Progenitor cell of endocrine pancreas (in vitro differentiated cells): ENCODE data around the gene ATG10. TPM values are rescaled to one million over a fixed set of nuclear protein-coding genes. Genes with fewer than 3 reads are reported as not detected.
A peak's percentile ranks its signal among the peaks of the same experiment; 100 is the strongest.
"Not testable (repeated sequence)": the region's sequence is repeated elsewhere in the genome, so short reads cannot be mapped to it uniquely, and the experiment has no call there.

Source experiments
- DNase-seq: peaks from one replicate; pipeline ENCODE4 v3.0.0; 2021; ENCODE audit warnings: low spot score; ENCODE audit not compliant: unreplicated experiment
- H3K27ac Mint-ChIP-seq: 2 replicates; pipeline ENCODE4 v1.8.0; 2021; ENCODE audit warnings: mild to moderate bottlenecking, moderate library complexity, mixed read lengths
- H3K27me3 Mint-ChIP-seq: 2 replicates; pipeline ENCODE4 v1.8.0; 2021; ENCODE audit warnings: mixed read lengths
- H3K36me3 Mint-ChIP-seq: 2 replicates; pipeline ENCODE4 v1.8.0; 2022; ENCODE audit warnings: mixed read lengths; ENCODE audit not compliant: insufficient read depth
- H3K4me1 Mint-ChIP-seq: 2 replicates; pipeline ENCODE4 v1.8.0; 2021; ENCODE audit warnings: low read depth, mixed read lengths
- H3K4me3 Mint-ChIP-seq: 2 replicates; pipeline ENCODE4 v1.8.0; 2021; ENCODE audit warnings: low read depth, mild to moderate bottlenecking, moderate library complexity, mixed read lengths
- H3K9me3 Mint-ChIP-seq: 2 replicates; pipeline ENCODE4 v1.8.0; 2021; ENCODE audit warnings: low read depth, mixed read lengths
- total RNA-seq: library from RNA; stranded (reverse); gene quantifications from 2 replicates; pipeline ENCODE4 v1.2.1, GENCODE V29; 2021
- TF ChIP-seq, protein P1 (sequence below): fragments of 200-600 bp; sonication (generic); IDR thresholded peaks from one replicate; pipeline ENCODE4 v1.5.0; 2021; ENCODE audit warnings: antibody characterized with exemption, mild to moderate bottlenecking; ENCODE audit not compliant: unreplicated experiment

Gene ATG10
- total RNA-seq, 1 donor from 2014 or later = 10.8 TPM

DNA sequence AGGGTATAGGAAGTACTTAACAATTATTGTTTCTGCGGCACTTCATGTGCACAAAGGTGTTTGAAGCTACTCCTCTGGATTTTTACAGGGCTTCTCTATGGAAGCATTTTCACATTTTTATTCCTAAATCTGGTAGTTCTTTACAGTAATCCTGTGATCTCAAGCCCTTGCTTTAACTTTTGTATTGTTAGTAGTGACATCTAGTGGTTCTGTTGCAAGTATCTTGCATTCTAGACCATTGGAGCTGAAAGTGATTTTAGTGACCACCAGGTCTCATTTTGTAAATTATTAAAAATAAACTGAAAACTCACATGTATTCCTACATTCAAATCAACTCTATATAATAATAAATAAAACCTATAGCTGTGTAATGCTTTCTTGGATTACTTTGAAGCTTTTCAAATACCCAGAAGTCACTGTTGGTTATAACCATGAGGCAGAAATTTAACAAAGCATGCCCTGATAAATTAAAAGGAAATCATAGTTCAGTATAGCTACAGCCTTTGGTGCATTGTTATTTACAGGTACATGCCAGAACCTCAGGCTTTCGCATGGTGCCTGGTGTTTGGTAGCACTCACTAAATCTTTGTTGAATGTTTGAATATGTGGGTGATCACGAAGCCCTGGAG, 287.5 kb downstream of the ATG10 start:
- TF ChIP-seq, protein P1, sequence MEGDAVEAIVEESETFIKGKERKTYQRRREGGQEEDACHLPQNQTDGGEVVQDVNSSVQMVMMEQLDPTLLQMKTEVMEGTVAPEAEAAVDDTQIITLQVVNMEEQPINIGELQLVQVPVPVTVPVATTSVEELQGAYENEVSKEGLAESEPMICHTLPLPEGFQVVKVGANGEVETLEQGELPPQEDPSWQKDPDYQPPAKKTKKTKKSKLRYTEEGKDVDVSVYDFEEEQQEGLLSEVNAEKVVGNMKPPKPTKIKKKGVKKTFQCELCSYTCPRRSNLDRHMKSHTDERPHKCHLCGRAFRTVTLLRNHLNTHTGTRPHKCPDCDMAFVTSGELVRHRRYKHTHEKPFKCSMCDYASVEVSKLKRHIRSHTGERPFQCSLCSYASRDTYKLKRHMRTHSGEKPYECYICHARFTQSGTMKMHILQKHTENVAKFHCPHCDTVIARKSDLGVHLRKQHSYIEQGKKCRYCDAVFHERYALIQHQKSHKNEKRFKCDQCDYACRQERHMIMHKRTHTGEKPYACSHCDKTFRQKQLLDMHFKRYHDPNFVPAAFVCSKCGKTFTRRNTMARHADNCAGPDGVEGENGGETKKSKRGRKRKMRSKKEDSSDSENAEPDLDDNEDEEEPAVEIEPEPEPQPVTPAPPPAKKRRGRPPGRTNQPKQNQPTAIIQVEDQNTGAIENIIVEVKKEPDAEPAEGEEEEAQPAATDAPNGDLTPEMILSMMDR = peak; percentile 53
- no peak for DNase-seq

GRCh38 chr5:82265047-82265446, 293.2 kb downstream of the ATG10 start:
- H3K4me3 Mint-ChIP-seq = no peak overlapping the region
- H3K4me1 Mint-ChIP-seq = no peaks in the 10 kb centered on the region
- H3K27me3 Mint-ChIP-seq = no peaks in the 10 kb centered on the region
- DNase-seq = no peak
- H3K27ac Mint-ChIP-seq = no peak overlapping the region
- H3K9me3 Mint-ChIP-seq = peaks cover 13% of the 10 kb centered on the region
- TF ChIP-seq, protein P1 = no peak
- peaks cover 26% of the 10 kb centered on the region for H3K36me3 Mint-ChIP-seq

More for the DNA sequence above, 287.5 kb downstream of the ATG10 start:
- H3K36me3 Mint-ChIP-seq = no peaks in the 10 kb centered on the region
- no peaks in the 10 kb centered on the region for H3K9me3 Mint-ChIP-seq
- H3K4me3 Mint-ChIP-seq = no peak overlapping the region
- no peaks in the 10 kb centered on the region for H3K27me3 Mint-ChIP-seq
- H3K27ac Mint-ChIP-seq = no peak overlapping the region
- no peaks in the 10 kb centered on the region for H3K4me1 Mint-ChIP-seq

DNA sequence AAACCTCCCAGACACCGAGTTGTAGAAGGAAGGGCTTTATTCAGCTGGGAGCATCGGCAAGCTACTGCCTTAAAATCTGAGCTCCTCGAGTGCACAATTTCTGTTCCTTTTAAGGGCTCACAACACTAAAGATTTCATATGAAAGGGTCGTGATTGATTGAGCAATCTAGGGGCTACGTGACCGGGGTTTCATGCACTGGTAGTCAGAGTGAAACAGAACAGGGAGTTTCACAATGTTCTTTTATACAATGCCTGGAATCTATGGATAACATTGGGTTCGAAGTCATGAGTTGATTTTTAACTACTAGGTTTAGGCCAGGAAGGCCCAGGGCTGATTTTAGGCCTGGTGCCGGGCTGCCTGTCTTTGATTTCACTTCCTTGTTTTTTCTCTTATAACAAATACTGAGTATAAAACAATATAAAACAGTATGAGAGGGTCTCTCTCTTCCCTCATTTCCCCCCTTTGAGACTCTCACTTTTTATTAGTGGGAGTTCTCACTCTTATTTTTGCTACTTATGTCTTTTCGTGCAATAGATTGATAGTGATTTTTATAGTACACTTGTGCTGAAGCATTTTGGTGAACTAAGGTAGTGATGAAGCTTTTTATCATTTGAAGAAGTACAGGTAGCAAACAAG, 295.6 kb downstream of the ATG10 start:
- not testable (repeated sequence) for H3K4me1 Mint-ChIP-seq, H3K4me3 Mint-ChIP-seq, DNase-seq, H3K27me3 Mint-ChIP-seq, H3K27ac Mint-ChIP-seq
- H3K9me3 Mint-ChIP-seq = peaks cover 13% of the 10 kb centered on the region
- peaks cover 28% of the 10 kb centered on the region for H3K36me3 Mint-ChIP-seq

GRCh38 chr5:82269363-82269762, 297.5 kb downstream of the ATG10 start:
- not testable (repeated sequence) for DNase-seq, H3K27me3 Mint-ChIP-seq, H3K4me1 Mint-ChIP-seq, H3K27ac Mint-ChIP-seq, H3K4me3 Mint-ChIP-seq
- H3K9me3 Mint-ChIP-seq = peaks cover 13% of the 10 kb centered on the region
- peaks cover 36% of the 10 kb centered on the region for H3K36me3 Mint-ChIP-seq

DNA sequence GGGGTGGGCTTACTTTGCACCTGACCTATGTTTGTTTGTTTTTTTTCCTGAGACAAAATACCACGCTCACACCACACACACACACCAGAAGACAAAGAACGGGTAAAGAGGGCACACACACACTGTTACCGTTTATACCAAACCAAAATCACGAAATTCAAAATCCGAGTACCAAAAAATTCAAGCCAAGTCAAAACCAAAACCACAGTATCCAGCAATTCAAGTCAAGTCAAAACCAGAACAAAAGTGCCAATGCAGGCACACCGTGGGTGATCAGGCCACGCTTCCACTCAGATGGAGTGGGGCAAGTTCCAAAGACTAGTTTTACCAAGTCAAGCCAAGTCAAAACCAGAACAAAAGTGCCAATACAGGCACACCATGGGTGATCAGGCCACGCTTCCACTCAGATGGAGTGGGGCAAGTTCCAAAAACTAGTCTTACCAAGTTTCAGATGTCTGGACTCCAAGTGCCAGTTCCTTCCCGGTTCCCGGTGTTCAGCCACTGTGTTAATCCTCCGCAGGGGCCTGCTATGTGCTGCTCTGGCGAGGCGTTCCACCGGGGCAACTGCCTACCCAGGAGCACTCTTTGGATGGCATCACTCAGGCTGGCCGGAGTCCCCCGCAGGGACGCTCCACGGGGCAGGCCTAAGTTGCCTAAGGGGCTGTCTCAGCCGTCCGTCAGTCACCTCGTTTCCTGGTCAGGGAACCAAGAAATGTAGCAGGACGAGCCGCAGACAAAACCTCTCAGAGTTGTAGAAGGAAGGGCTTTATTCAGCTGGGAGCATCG, 300.9 kb downstream of the ATG10 start:
- DNase-seq, H3K4me1 Mint-ChIP-seq, H3K4me3 Mint-ChIP-seq, H3K27me3 Mint-ChIP-seq, H3K9me3 Mint-ChIP-seq: not testable (repeated sequence)
- peaks cover 42% of the 10 kb centered on the region for H3K36me3 Mint-ChIP-seq
- peak overlapping the region; percentile 49 for H3K27ac Mint-ChIP-seq

DNA sequence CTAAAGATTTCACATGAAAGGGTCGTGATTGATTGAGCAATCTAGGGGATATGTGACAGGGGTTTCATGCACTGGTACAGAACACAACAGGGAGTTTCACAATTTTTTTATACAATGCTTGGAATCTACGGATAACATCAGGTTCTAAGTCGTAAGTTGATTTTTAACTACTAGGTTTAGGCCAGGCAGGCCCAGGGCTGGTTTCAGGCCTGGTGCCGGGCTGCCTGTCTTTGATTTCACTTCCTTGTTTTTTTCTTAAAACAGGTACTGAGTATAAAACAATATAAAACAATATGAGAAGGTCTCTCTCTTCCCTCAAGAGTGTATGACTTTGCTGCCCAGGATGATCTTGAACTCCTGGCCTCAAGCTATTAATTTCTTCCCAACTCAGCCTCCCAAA, 301.6 kb downstream of the ATG10 start:
- H3K4me1 Mint-ChIP-seq = peaks cover 11% of the 10 kb centered on the region
- H3K9me3 Mint-ChIP-seq = not testable (repeated sequence)

GRCh38 chr5:82274343-82275211, 302.8 kb downstream of the ATG10 start:
- Mint-ChIP-seq H3K4me1 (peaks cover 16% of the 10 kb centered on the region), H3K4me3 (no peak overlapping the region), H3K27me3 (no peaks in the 10 kb centered on the region), H3K36me3 (peaks cover 27% of the 10 kb centered on the region), H3K9me3 (no peaks in the 10 kb centered on the region), H3K27ac (peak overlapping the region; percentile 83)
- no peak for DNase-seq
- TF ChIP-seq, protein P1 = no peak

More for the DNA sequence above, 301.6 kb downstream of the ATG10 start:
- DNase-seq, H3K27me3 Mint-ChIP-seq, H3K4me3 Mint-ChIP-seq: not testable (repeated sequence)
- Mint-ChIP-seq H3K27ac (peak overlapping the region; percentile 49), H3K36me3 (peaks cover 37% of the 10 kb centered on the region)
